Lower leg skin (tissue), 4 donors: ENCODE measurements around the gene SHISA4. TPM values are rescaled to one million over a fixed set of nuclear protein-coding genes. Genes with fewer than 3 reads are reported as not detected.

Experiments
- DNase-seq, 2 donors: peaks; one replicate each; pipeline ENCODE4 v3.0.0-alpha.2; 2019; ENCODE audit warnings: low spot score in 2 of 2
- H3K4me3 ChIP-seq: fragments of 200-600 bp; sonication (generic); 2 replicates; pipeline ENCODE4 v1.5.1; 2017; ENCODE audit warnings: mild to moderate bottlenecking, low read depth; ENCODE audit not compliant: poor library complexity, severe bottlenecking
- POLR2A ChIP-seq, 2 donors: fragments of 450-650 bp; IDR thresholded peaks; one replicate each; pipeline ENCODE4 v1.6.1; 2016 to 2017; ENCODE audit warnings: antibody characterized with exemption in 2 of 2, mild to moderate bottlenecking in 1 of 2, moderate library complexity in 1 of 2
- WGBS, 2 donors: methylation state at CpG; one replicate each; pipeline ENCODE4 v1.1.5; 2018; 5-methylcytosine and 5-hydroxymethylcytosine counted together
- intact Hi-C: fragments of 100-400 bp; cut with DNase I; formaldehyde crosslinking; loops from one replicate; pipeline ENCODE4 v1.15.0; 2023; ENCODE audit warnings: low total_unique reads
- total RNA-seq, 4 donors: library from RNA; depleted of rRNA; stranded (reverse); fragments of >200 nt; gene quantifications; one replicate each; pipeline ENCODE4 v1.1.0, GENCODE V29; 2016
- TF ChIP-seq, protein P1 (sequence below), 3 donors: fragments of 450-650 bp; IDR thresholded peaks; one replicate each; pipeline ENCODE4 v1.5.1; 2016; ENCODE audit warnings: antibody characterized with exemption in 3 of 3, mild to moderate bottlenecking in 3 of 3, moderate library complexity in 2 of 3

Gene SHISA4
- total RNA-seq, 4 donors from 2014 or later = 4.6 to 14.2 (median 7.2) TPM

GRCh38 chr1:201904579-201904978 is 15.9 kb downstream of the SHISA4 start:
- intact Hi-C loops = no loop called here
- no peak overlapping the region for H3K4me3 ChIP-seq
- TF ChIP-seq, protein P1, sequence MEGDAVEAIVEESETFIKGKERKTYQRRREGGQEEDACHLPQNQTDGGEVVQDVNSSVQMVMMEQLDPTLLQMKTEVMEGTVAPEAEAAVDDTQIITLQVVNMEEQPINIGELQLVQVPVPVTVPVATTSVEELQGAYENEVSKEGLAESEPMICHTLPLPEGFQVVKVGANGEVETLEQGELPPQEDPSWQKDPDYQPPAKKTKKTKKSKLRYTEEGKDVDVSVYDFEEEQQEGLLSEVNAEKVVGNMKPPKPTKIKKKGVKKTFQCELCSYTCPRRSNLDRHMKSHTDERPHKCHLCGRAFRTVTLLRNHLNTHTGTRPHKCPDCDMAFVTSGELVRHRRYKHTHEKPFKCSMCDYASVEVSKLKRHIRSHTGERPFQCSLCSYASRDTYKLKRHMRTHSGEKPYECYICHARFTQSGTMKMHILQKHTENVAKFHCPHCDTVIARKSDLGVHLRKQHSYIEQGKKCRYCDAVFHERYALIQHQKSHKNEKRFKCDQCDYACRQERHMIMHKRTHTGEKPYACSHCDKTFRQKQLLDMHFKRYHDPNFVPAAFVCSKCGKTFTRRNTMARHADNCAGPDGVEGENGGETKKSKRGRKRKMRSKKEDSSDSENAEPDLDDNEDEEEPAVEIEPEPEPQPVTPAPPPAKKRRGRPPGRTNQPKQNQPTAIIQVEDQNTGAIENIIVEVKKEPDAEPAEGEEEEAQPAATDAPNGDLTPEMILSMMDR (IDR thresholded peaks at IDR 0.05) = no peak
- TF ChIP-seq POLR2A (IDR thresholded peaks at IDR 0.05) = no peak
- WGBS, 2 donors = 19 to 38% methylated on average over 6 of the region's 6 CpGs
- no peak for DNase-seq

GRCh38 chr1:201905234-201905890 is 16.7 kb downstream of the SHISA4 start:
- TF ChIP-seq, protein P1 (IDR thresholded peaks at IDR 0.05) = no peak
- no peak for TF ChIP-seq POLR2A (IDR thresholded peaks at IDR 0.05)
- intact Hi-C loops = no loop called here
- 36 to 44% methylated on average over 6 of the region's 6 CpGs for WGBS, 2 donors

DNA sequence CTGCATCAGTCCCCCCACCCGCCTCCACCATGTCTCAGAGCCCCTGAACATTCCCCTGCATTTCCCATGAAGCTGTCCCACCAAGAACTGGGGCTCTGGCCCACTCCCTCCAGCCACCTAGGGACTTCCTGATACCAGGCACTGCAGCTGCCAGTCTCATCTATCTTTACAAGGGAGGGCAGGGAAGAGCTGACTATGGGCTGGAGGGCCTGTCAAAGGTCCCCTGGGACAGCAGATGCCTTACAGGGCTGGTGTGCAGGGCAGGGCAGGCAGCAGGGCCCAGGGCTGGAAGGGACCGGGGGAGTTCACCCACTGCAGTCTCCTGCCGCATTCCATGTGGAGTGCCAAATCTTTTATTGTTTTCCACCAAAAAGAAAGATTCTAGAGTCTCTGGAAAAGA is 17.6 kb downstream of the SHISA4 start:
- WGBS, 2 donors = 87 to 93% methylated on average over 3 of the region's 3 CpGs
- H3K4me3 ChIP-seq = no peak overlapping the region
- TF ChIP-seq, protein P1 (IDR thresholded peaks at IDR 0.05) = no peak
- TF ChIP-seq POLR2A (IDR thresholded peaks at IDR 0.05) = no peak
- intact Hi-C loops = no loop called here
- no peak for DNase-seq

More at GRCh38 chr1:201905234-201905890, 16.7 kb downstream of the SHISA4 start:
- DNase-seq = no peak
- no peak overlapping the region for H3K4me3 ChIP-seq

DNA sequence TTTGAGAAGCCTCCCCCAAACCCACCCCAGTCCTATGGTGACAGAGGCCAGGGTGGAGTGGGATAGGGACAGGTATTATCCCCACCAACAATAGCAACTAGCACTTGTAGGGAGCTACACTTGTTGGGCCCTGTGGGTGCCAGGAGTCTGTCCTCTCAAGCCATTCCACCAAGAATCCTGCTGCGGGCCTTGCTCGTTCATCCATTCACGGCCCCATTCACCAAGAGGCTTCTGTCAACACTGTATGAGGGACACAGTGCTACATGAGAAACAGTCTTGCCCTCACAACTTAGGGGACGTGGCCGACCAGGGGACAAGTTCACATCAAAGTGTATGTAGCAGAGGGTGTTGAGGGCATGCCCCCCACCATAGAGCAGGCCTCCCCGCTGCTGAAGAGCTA is 18.9 kb downstream of the SHISA4 start:
- intact Hi-C loops = no loop called here
- WGBS, 2 donors = 92 to 95% methylated on average over 6 of the region's 6 CpGs
- TF ChIP-seq POLR2A (IDR thresholded peaks at IDR 0.05) = no peak
- TF ChIP-seq, protein P1 (IDR thresholded peaks at IDR 0.05) = no peak
- no peak for DNase-seq
- H3K4me3 ChIP-seq = no peak overlapping the region

DNA sequence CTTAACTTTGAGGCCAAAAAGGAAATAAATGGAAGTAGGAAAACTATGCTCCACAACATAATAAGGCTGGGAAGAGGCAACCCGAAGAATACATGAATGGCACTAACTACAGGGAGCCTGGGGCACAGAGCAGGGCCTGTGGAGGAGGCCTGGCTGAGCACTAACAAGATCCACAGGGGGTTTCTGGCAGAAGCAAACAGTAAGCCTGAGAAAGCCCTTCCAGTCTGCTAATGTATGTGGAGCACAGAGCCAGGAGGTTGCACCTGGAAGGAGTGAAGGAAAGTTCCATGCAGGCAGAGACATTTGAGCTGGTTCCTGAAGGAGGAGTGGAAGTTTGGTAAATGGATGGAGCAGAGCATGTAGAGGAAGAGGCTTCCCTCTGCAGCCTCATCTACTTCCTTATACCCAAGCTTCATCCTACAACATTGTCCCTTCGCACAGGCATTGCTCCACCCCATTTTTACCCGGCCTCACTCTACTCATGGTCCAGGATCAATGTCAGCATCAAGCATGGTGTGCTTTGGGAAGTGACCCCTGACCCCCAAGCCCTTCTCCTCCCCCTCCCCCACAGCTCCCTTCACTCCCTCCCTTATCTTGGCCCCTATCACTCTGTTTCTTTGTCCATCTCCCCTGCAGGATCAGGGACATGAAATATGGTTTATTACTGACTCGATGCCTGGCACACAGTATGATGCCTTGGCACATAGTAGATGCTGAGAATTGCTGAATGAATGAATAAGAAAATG is 23.3 kb downstream of the SHISA4 start:
- intact Hi-C loops = no loop called here
- WGBS, 2 donors = 79 to 80% methylated on average over 4 of the region's 4 CpGs
- TF ChIP-seq, protein P1 (IDR thresholded peaks at IDR 0.05) = no peak
- TF ChIP-seq POLR2A (IDR thresholded peaks at IDR 0.05) = no peak

More for the DNA sequence above, 23.3 kb downstream of the SHISA4 start:
- no peak for DNase-seq
- no peak overlapping the region for H3K4me3 ChIP-seq
